GM10248 (cell line): ENCODE measurements around the gene XPC.
A peak's percentile ranks its signal among the peaks of the same experiment; 100 is the strongest.
"Not testable (repeated sequence)": the region's sequence is repeated elsewhere in the genome, so short reads cannot be mapped to it uniquely, and the experiment has no call there.

Experiments
- CTCF ChIA-PET: fragments of 300-600 bp; sonication (Branson Sonifier 250); formaldehyde crosslinking; extraction: SDS; loops from one replicate; lab custom pipeline; 2021; ENCODE audit warnings: antibody characterized with exemption; lab: Yijun Ruan, JAX
- POLR2A ChIA-PET: fragments of 350-650 bp; sonication (Branson Sonifier 250); formaldehyde crosslinking; extraction: SDS; loops from one replicate; lab custom pipeline; 2020; ENCODE audit warnings: antibody characterized with exemption; lab: Yijun Ruan, JAX
- DNase-seq: peaks from one replicate; pipeline ENCODE4 v3.0.0; 2012; ENCODE audit errors: extremely low spot score
- TF ChIP-seq, protein P1 (sequence below): IDR thresholded peaks from 2 replicates; pipeline ENCODE4 v1.5.1; 2012; ENCODE audit warnings: mild to moderate bottlenecking, low read depth; ENCODE audit errors: extremely low read depth, missing control alignments, control extremely low read depth

XPC gene

DNA sequence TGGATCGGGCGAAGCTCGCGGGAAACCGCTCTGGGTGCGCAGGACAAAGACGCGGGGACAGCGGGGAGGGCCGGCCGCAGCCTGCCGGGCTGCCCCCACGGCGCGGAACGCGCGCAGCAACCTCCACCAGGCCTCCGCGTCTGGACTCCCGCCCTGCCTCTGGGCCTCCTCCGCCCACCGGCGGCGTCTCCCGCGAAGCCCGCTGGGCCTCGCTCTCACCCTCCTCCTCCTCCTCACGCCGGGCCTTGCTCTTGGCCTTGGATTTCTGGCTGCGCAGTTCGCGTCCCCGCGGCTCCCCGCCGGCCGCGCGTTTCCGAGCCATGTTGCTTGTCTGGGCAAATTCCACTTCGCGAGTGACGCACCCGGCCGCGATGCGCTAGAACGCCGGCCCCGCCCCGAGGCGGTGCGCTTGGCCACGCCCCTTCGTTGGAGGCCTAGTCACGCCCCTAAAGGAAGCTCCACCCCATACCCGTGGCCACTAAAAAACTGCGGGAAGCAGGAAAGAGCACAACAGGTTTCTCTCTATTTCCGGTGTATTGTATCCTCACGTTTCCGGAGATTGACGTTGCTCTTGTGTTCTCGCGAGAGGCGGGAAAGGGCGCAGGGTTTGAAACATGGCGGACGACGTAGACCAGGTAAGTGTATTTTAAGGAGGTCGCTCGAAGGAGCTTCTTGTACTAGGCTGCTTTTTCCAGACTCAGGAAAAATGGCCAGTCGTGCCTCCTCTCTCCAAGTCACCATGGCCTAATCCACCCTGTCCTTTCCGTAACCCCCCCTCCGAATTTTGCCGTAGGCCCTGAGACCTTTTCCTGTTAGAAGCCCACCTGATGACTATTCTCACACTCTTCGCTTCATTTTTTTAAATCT, at the start of gene XPC, which contains the start of gene LSM3:
XPC (minus strand) TSS at position 355 of the 867 bp plus-strand sequence; CDS start at position 322, 33 bp downstream.
LSM3 (plus strand) TSS at position 571 of the 867 bp plus-strand sequence; CDS start at position 615, 44 bp downstream.
- ChIA-PET CTCF (interaction anchor here (0.8 to 2.9 kb wide), 10 partner anchors 10 to 283 kb away, joined by 3 to 17 read pairs (median 4); partner anchors contain the start of genes CHCHD4 and TMEM43), POLR2A (interaction anchor here (0.5 to 1.6 kb wide), 8 partner anchors 10 to 473 kb away, joined by 3 to 10 read pairs (median 4); partner anchors contain the start of genes CCDC174 and TMEM43)
- peak; percentile 94 for DNase-seq
- TF ChIP-seq, protein P1, sequence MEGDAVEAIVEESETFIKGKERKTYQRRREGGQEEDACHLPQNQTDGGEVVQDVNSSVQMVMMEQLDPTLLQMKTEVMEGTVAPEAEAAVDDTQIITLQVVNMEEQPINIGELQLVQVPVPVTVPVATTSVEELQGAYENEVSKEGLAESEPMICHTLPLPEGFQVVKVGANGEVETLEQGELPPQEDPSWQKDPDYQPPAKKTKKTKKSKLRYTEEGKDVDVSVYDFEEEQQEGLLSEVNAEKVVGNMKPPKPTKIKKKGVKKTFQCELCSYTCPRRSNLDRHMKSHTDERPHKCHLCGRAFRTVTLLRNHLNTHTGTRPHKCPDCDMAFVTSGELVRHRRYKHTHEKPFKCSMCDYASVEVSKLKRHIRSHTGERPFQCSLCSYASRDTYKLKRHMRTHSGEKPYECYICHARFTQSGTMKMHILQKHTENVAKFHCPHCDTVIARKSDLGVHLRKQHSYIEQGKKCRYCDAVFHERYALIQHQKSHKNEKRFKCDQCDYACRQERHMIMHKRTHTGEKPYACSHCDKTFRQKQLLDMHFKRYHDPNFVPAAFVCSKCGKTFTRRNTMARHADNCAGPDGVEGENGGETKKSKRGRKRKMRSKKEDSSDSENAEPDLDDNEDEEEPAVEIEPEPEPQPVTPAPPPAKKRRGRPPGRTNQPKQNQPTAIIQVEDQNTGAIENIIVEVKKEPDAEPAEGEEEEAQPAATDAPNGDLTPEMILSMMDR = no peak

DNA sequence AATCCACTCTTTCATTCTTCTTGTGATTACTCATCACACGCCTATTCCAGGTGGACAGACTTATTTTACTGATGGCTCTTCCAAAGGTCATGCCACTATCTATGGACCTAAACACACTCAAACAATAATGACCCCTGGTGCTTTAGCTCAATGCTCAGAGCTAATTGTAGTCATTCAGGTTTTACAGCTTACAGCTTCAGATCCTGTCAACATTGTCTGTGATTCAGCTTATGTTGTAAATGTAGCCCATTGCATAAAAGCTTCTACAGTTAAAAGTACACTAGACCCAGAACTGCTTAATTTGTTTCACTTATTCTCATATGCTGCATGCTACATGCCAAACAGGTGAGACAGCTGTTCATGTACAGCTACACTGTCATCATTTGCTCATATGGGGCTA, 49.5 kb upstream of the XPC start:
- POLR2A ChIA-PET = no interaction called here
- CTCF ChIA-PET = interaction anchor here (0.9 kb wide), 1 partner anchor 24 kb away, joined by 3 read pairs; no protein-coding TSS in a partner anchor
- no peak for DNase-seq
- TF ChIP-seq, protein P1 = no peak

DNA sequence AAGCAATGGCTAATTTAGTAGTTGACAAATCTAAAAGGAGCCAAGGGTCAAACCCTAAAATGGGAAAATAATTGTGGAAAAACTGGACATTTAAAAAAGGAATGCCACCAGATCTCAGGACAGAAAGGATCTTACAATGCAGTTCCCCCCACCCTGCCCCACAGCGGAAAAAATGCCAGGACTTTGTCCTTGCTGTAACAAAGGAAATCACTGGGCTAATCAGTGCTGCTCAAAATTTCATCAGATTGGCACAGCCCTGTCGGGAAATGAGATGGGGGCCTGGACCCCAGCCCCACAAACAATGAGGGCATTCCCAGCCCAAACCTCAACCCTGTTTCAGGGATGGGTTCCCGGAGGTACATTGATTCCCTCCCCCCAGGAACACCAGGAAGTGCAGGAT, 48.0 kb upstream of the XPC start:
- DNase-seq, POLR2A ChIA-PET, CTCF ChIA-PET: not testable (repeated sequence)

DNA sequence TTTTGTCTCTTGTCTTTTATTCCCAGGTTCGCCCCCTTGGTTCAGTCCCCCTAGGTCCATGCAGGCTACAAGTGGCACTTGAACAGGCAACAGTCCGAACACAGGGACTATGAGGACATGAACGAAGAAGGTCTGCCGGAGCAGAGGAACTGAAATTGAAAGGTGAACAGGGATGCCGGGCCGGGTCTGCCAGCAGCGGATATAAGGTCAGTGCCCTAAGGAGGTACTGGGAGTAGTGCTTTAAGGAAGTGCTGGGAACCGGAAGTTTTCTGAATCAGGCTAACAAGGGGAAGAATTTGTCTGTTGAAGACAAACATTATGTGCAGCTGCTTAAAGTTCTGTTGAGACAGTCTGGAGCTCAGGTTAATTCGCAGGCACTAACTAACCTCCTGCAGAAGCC, 47.0 kb upstream of the XPC start:
- ChIA-PET POLR2A (no interaction called here), CTCF (no interaction called here)
- TF ChIP-seq, protein P1 = no peak
- DNase-seq = no peak

DNA sequence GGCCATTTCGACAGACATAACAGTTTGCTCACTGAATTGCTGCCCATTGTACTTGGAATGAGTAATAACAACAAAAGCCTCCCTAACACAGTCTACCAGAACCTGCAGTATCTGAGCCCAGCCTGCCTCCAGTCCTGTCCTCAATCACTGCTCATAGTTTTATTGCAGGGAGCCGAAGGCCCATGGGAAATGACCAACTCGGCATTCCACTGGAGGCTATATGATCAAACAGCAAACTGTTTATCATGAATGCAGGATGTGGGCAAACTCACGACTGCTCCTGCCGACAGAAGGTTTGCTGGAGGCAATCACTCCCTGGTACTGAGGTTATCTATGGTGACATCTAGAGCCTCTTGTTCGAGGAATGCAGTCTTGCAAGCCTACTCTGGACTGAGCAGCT, 46.5 kb upstream of the XPC start:
- POLR2A ChIA-PET = no interaction called here
- CTCF ChIA-PET = no interaction called here
- DNase-seq = no peak
- TF ChIP-seq, protein P1 = no peak

DNA sequence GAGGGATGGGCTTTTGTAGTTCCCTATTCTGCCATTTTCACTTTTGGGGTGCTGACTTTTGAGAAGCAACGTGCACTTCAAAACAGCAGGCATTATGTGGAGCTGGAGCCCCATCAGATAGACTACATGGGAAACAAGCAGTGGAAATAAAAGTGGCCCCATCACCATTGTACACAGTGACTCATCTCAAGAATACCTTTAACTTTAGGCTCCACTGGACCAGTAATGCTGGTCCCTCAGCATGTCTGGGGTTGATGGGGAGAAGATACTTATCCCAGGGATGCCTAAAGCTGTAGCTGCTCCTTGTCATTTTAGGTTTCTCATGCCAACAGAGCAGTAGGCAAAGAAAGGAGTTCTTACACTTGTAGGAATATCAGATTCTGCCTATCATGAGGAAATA, 45.2 kb upstream of the XPC start:
- TF ChIP-seq, protein P1 = no peak
- ChIA-PET CTCF (interaction anchor here (1.3 to 3.0 kb wide), 2 partner anchors 20 to 37 kb away, joined by 3 to 18 read pairs; no protein-coding TSS in a partner anchor), POLR2A (no interaction called here)

More for the DNA sequence above, 45.2 kb upstream of the XPC start:
- DNase-seq = no peak
